ENCODE results near the gene ERGIC2.
A peak's percentile ranks its signal among the peaks of the same experiment; 100 is the strongest.

Gene ERGIC2
- total RNA-seq = 40.3 to 57.4 (median 40.7) reads per million in 3 donors

- Histone ChIP-seq H3K27me3 (replicated peaks; ENCODE audit: control insufficient read depth, insufficient read depth, low read length, poor library complexity, severe bottlenecking) (no peaks in the 10 kb centered on the region), H3K36me3 (ENCODE audit: control insufficient read depth, insufficient read depth, low read length) (peaks cover 6% of the 10 kb centered on the region), H3K9me3 (ENCODE audit: control insufficient read depth, low read length) (no peaks in the 10 kb centered on the region), H3K4me3 (ENCODE audit: insufficient read depth, low read depth, low read length, poor library complexity, severe bottlenecking) (peak within 1 kb of the TSS; percentile 99), H3K4me1 (ENCODE audit: control insufficient read depth, insufficient read depth, low read length, poor library complexity, severe bottlenecking) (no peaks in the 10 kb centered on the region), H3K27ac (ENCODE audit: insufficient read depth, low read length, poor library complexity, severe bottlenecking) (peak within 1 kb of the TSS; percentile 93)
- peak; percentile 84 to 92 (median 86) for DNase-seq
Observed at GRCh38 chr12:29380536-29381523, at the start of gene ERGIC2. TSS of gene ERGIC2 (minus strand) at chr12:29381172. CDS start at chr12:29371633, 9,539 bp downstream.

GRCh38 chr12:29430716-29431044, 49.7 kb upstream of the ERGIC2 start:
- no peak for DNase-seq

GRCh38 chr12:29429999-29430715, 49.2 kb upstream of the ERGIC2 start:
- no peaks in the 10 kb centered on the region for H3K36me3 ChIP-seq (ENCODE audit: control insufficient read depth, insufficient read depth, low read length)
- H3K9me3 ChIP-seq (ENCODE audit: control insufficient read depth, low read length) = no peaks in the 10 kb centered on the region
- no peak overlapping the region for H3K4me3 ChIP-seq (ENCODE audit: insufficient read depth, low read depth, low read length, poor library complexity, severe bottlenecking)
- DNase-seq = no peak
- no peak overlapping the region for H3K27ac ChIP-seq (ENCODE audit: insufficient read depth, low read length, poor library complexity, severe bottlenecking)
- H3K27me3 ChIP-seq (replicated peaks; ENCODE audit: control insufficient read depth, insufficient read depth, low read length, poor library complexity, severe bottlenecking) = peaks cover 4% of the 10 kb centered on the region
- no peaks in the 10 kb centered on the region for H3K4me1 ChIP-seq (ENCODE audit: control insufficient read depth, insufficient read depth, low read length, poor library complexity, severe bottlenecking)

More at GRCh38 chr12:29430716-29431044, 49.7 kb upstream of the ERGIC2 start:
- Histone ChIP-seq H3K4me1 (ENCODE audit: control insufficient read depth, insufficient read depth, low read length, poor library complexity, severe bottlenecking) (no peaks in the 10 kb centered on the region), H3K27ac (ENCODE audit: insufficient read depth, low read length, poor library complexity, severe bottlenecking) (no peak overlapping the region), H3K9me3 (ENCODE audit: control insufficient read depth, low read length) (no peaks in the 10 kb centered on the region), H3K4me3 (ENCODE audit: insufficient read depth, low read depth, low read length, poor library complexity, severe bottlenecking) (no peak overlapping the region), H3K27me3 (replicated peaks; ENCODE audit: control insufficient read depth, insufficient read depth, low read length, poor library complexity, severe bottlenecking) (peaks cover 4% of the 10 kb centered on the region), H3K36me3 (ENCODE audit: control insufficient read depth, insufficient read depth, low read length) (no peaks in the 10 kb centered on the region)

- Histone ChIP-seq H3K4me1 (ENCODE audit: control insufficient read depth, insufficient read depth, low read length, poor library complexity, severe bottlenecking) (no peaks in the 10 kb centered on the region), H3K27me3 (replicated peaks; ENCODE audit: control insufficient read depth, insufficient read depth, low read length, poor library complexity, severe bottlenecking) (peaks cover 4% of the 10 kb centered on the region), H3K36me3 (ENCODE audit: control insufficient read depth, insufficient read depth, low read length) (no peaks in the 10 kb centered on the region), H3K27ac (ENCODE audit: insufficient read depth, low read length, poor library complexity, severe bottlenecking) (no peak overlapping the region), H3K9me3 (ENCODE audit: control insufficient read depth, low read length) (no peaks in the 10 kb centered on the region), H3K4me3 (ENCODE audit: insufficient read depth, low read depth, low read length, poor library complexity, severe bottlenecking) (no peak overlapping the region)
- DNase-seq = no peak
Observed at GRCh38 chr12:29428633-29429032, 47.7 kb upstream of the ERGIC2 start.

GRCh38 chr12:29427964-29428363, 47.0 kb upstream of the ERGIC2 start:
- no peak overlapping the region for H3K27ac ChIP-seq (ENCODE audit: insufficient read depth, low read length, poor library complexity, severe bottlenecking)
- H3K4me1 ChIP-seq (ENCODE audit: control insufficient read depth, insufficient read depth, low read length, poor library complexity, severe bottlenecking) = no peaks in the 10 kb centered on the region
- H3K36me3 ChIP-seq (ENCODE audit: control insufficient read depth, insufficient read depth, low read length) = no peaks in the 10 kb centered on the region
- no peak overlapping the region for H3K4me3 ChIP-seq (ENCODE audit: insufficient read depth, low read depth, low read length, poor library complexity, severe bottlenecking)
- no peak for DNase-seq
- peaks cover 4% of the 10 kb centered on the region for H3K27me3 ChIP-seq (replicated peaks; ENCODE audit: control insufficient read depth, insufficient read depth, low read length, poor library complexity, severe bottlenecking)
- no peaks in the 10 kb centered on the region for H3K9me3 ChIP-seq (ENCODE audit: control insufficient read depth, low read length)

- DNase-seq = no peak
- no peak overlapping the region for H3K27ac ChIP-seq (ENCODE audit: insufficient read depth, low read length, poor library complexity, severe bottlenecking)
- H3K36me3 ChIP-seq (ENCODE audit: control insufficient read depth, insufficient read depth, low read length) = no peaks in the 10 kb centered on the region
- H3K4me1 ChIP-seq (ENCODE audit: control insufficient read depth, insufficient read depth, low read length, poor library complexity, severe bottlenecking) = no peaks in the 10 kb centered on the region
- no peaks in the 10 kb centered on the region for H3K27me3 ChIP-seq (replicated peaks; ENCODE audit: control insufficient read depth, insufficient read depth, low read length, poor library complexity, severe bottlenecking)
- H3K4me3 ChIP-seq (ENCODE audit: insufficient read depth, low read depth, low read length, poor library complexity, severe bottlenecking) = no peak overlapping the region
- H3K9me3 ChIP-seq (ENCODE audit: control insufficient read depth, low read length) = no peaks in the 10 kb centered on the region
Observed at GRCh38 chr12:29426498-29426897, 45.5 kb upstream of the ERGIC2 start.

GRCh38 chr12:29425722-29426121, 44.8 kb upstream of the ERGIC2 start:
- Histone ChIP-seq H3K9me3 (ENCODE audit: control insufficient read depth, low read length) (no peaks in the 10 kb centered on the region), H3K4me3 (ENCODE audit: insufficient read depth, low read depth, low read length, poor library complexity, severe bottlenecking) (no peak overlapping the region), H3K36me3 (ENCODE audit: control insufficient read depth, insufficient read depth, low read length) (no peaks in the 10 kb centered on the region), H3K27ac (ENCODE audit: insufficient read depth, low read length, poor library complexity, severe bottlenecking) (no peak overlapping the region), H3K27me3 (replicated peaks; ENCODE audit: control insufficient read depth, insufficient read depth, low read length, poor library complexity, severe bottlenecking) (no peaks in the 10 kb centered on the region), H3K4me1 (ENCODE audit: control insufficient read depth, insufficient read depth, low read length, poor library complexity, severe bottlenecking) (no peaks in the 10 kb centered on the region)
- no peak for DNase-seq

GRCh38 chr12:29416748-29417147, 35.8 kb upstream of the ERGIC2 start:
- Histone ChIP-seq H3K27ac (ENCODE audit: insufficient read depth, low read length, poor library complexity, severe bottlenecking) (no peak overlapping the region), H3K4me3 (ENCODE audit: insufficient read depth, low read depth, low read length, poor library complexity, severe bottlenecking) (no peak overlapping the region), H3K27me3 (replicated peaks; ENCODE audit: control insufficient read depth, insufficient read depth, low read length, poor library complexity, severe bottlenecking) (no peaks in the 10 kb centered on the region), H3K4me1 (ENCODE audit: control insufficient read depth, insufficient read depth, low read length, poor library complexity, severe bottlenecking) (no peaks in the 10 kb centered on the region), H3K36me3 (ENCODE audit: control insufficient read depth, insufficient read depth, low read length) (no peaks in the 10 kb centered on the region), H3K9me3 (ENCODE audit: control insufficient read depth, low read length) (no peaks in the 10 kb centered on the region)
- DNase-seq = no peak

- H3K27me3 ChIP-seq (replicated peaks; ENCODE audit: control insufficient read depth, insufficient read depth, low read length, poor library complexity, severe bottlenecking) = no peaks in the 10 kb centered on the region
Observed at GRCh38 chr12:29415111-29415510, 34.1 kb upstream of the ERGIC2 start.

GRCh38 chr12:29414368-29414767, 33.4 kb upstream of the ERGIC2 start:
- no peak for DNase-seq
- no peaks in the 10 kb centered on the region for H3K4me1 ChIP-seq (ENCODE audit: control insufficient read depth, insufficient read depth, low read length, poor library complexity, severe bottlenecking)
- H3K27ac ChIP-seq (ENCODE audit: insufficient read depth, low read length, poor library complexity, severe bottlenecking) = no peak overlapping the region

More at GRCh38 chr12:29415111-29415510, 34.1 kb upstream of the ERGIC2 start:
- no peaks in the 10 kb centered on the region for H3K4me1 ChIP-seq (ENCODE audit: control insufficient read depth, insufficient read depth, low read length, poor library complexity, severe bottlenecking)
- no peak for DNase-seq
- no peak overlapping the region for H3K27ac ChIP-seq (ENCODE audit: insufficient read depth, low read length, poor library complexity, severe bottlenecking)
- H3K36me3 ChIP-seq (ENCODE audit: control insufficient read depth, insufficient read depth, low read length) = no peaks in the 10 kb centered on the region
- H3K9me3 ChIP-seq (ENCODE audit: control insufficient read depth, low read length) = no peaks in the 10 kb centered on the region
- H3K4me3 ChIP-seq (ENCODE audit: insufficient read depth, low read depth, low read length, poor library complexity, severe bottlenecking) = no peak overlapping the region

More at GRCh38 chr12:29414368-29414767, 33.4 kb upstream of the ERGIC2 start:
- Histone ChIP-seq H3K4me3 (ENCODE audit: insufficient read depth, low read depth, low read length, poor library complexity, severe bottlenecking) (no peak overlapping the region), H3K36me3 (ENCODE audit: control insufficient read depth, insufficient read depth, low read length) (no peaks in the 10 kb centered on the region), H3K27me3 (replicated peaks; ENCODE audit: control insufficient read depth, insufficient read depth, low read length, poor library complexity, severe bottlenecking) (no peaks in the 10 kb centered on the region), H3K9me3 (ENCODE audit: control insufficient read depth, low read length) (no peaks in the 10 kb centered on the region)

Data from effector memory CD4-positive, alpha-beta T cell (primary cell).